Kidney (tissue), 14 donors: Measurements from ENCODE around the gene TMEM263. TPM values are rescaled to one million over a fixed set of nuclear protein-coding genes. Genes with fewer than 3 reads are reported as not detected.
A peak's percentile ranks its signal among the peaks of the same experiment; 100 is the strongest.

ENCODE experiments used
- DNase-seq, 5 donors: peaks; one replicate each; pipeline ENCODE4 v3.0.0-alpha.2; 2013 to 2020
- FAIRE-seq: peaks from 2 replicates; lab custom pipeline; 2012; peaks lifted over from hg19 to GRCh38; lab: Jason Lieb, UNC
- H3K27ac ChIP-seq, 2 donors: one replicate each; pipeline ENCODE4 v1.7.0; 2013; ENCODE audit warnings: low read depth in 2 of 2, low read length in 2 of 2, inconsistent platforms in 1 of 2
- H3K27me3 ChIP-seq: one replicate; pipeline ENCODE4 v1.7.1; 2013; ENCODE audit warnings: low read length, inconsistent platforms; ENCODE audit not compliant: control insufficient read depth, insufficient read depth
- H3K36me3 ChIP-seq, 3 donors: one replicate each; pipeline versions ENCODE4 v1.7.0 to v1.7.1; 2013; ENCODE audit warnings: low read length in 3 of 3, control low read depth in 1 of 3, inconsistent platforms in 1 of 3; ENCODE audit not compliant: insufficient read depth in 3 of 3, control insufficient read depth in 2 of 3
- H3K4me1 ChIP-seq, 3 donors: one replicate each; pipeline versions ENCODE4 v1.7.0 to v1.7.1; 2013; ENCODE audit warnings: low read length in 3 of 3, inconsistent platforms in 1 of 3, low read depth in 1 of 3; ENCODE audit not compliant: control insufficient read depth in 2 of 3, insufficient read depth in 2 of 3
- H3K4me3 ChIP-seq, 3 donors: one replicate each; pipeline versions ENCODE4 v1.7.0 to v1.8.1; 2013; ENCODE audit warnings: low read length in 3 of 3, control low read depth in 1 of 3, inconsistent platforms in 1 of 3
- H3K9ac ChIP-seq, 3 donors: one replicate each; pipeline versions ENCODE4 v1.7.0 to v1.7.1; 2013; ENCODE audit warnings: low read length in 3 of 3, control low read depth in 1 of 3, inconsistent platforms in 1 of 3
- H3K9me3 ChIP-seq, 3 donors: one replicate each; pipeline versions ENCODE4 v1.7.0 to v1.7.1; 2013; ENCODE audit warnings: low read length in 3 of 3, control low read depth in 1 of 3, inconsistent platforms in 1 of 3; ENCODE audit not compliant: control insufficient read depth in 2 of 3, insufficient read depth in 1 of 3
- CTCF ChIP-seq: IDR thresholded peaks from 3 replicates; pipeline ENCODE4 v1.5.1; 2012; ENCODE audit warnings: mild to moderate bottlenecking, moderate library complexity, borderline replicate concordance; ENCODE audit not compliant: insufficient read depth; ENCODE audit errors: extremely low read depth
- intact Hi-C: fragments of 100-400 bp; cut with DNase I; formaldehyde crosslinking; loops from one replicate; pipeline ENCODE4 v1.11.1; 2022
- polyA plus RNA-seq: library from polyadenylated mRNA; stranded (reverse); fragments of 350-450 nt; fragmentation: Illumina TruSeq; extraction: RNeasy Lipid Tissue Mini Kit (QIAGEN cat#74804); gene quantifications from one replicate; pipeline ENCODE4 v1.2.3, GENCODE V29; 2014; ENCODE audit warnings: low read depth, low replicate concordance; ENCODE audit not compliant: insufficient read depth
- total RNA-seq: library from RNA; stranded (reverse); fragmentation: NEBNext Ultra II Directional; extraction: Animal tissue kit (Norgen Biotek cat#: 25700); gene quantifications from one replicate; pipeline ENCODE4 v1.2.1, GENCODE V29; 2021
- donor health status: control.
- donor health status: control.
- donor health status: control.
- donor health status: control.
- donor health status: control.
- donor health status: DM: yes; HTN: yes; CAD: no.
- donor health status: Normal renal cell carcinoma (clear cell type).

TMEM263 gene
- total and polyA plus RNA-seq, 2 donors from 2014 or later = 28.7 to 43.1 TPM

- Histone ChIP-seq H3K4me1 (peaks cover 0 to 16% (median 10%) of the 10 kb centered on the region in 3 donors), H3K9ac (no peak overlapping the region), H3K9me3 (no peaks in the 10 kb centered on the region), H3K36me3 (peaks cover 0 to 2% (median 0%) of the 10 kb centered on the region in 3 donors), H3K27me3 (no peaks in the 10 kb centered on the region), H3K4me3 (no peak overlapping the region), H3K27ac (no peak overlapping the region)
- FAIRE-seq = no peak
- no peak for DNase-seq
- no peak for TF ChIP-seq CTCF
- intact Hi-C loops = no loop called here
Measured at GRCh38 chr12:106984588-106985137, 29.0 kb downstream of the TMEM263 start.

- peak overlapping the region in 2 of 3 donors; percentile 84 to 94 for H3K4me3 ChIP-seq
- FAIRE-seq = no peak
Measured at GRCh38 chr12:106985479-106985878, 29.8 kb downstream of the TMEM263 start.

GRCh38 chr12:106986135-106986534, 30.4 kb downstream of the TMEM263 start:
- H3K27ac ChIP-seq = peak overlapping the region; percentile 83
- H3K36me3 ChIP-seq = peaks cover 0 to 2% (median 0%) of the 10 kb centered on the region in 3 donors
- H3K4me3 ChIP-seq = peak overlapping the region; percentile 84 to 94 (median 87)
- no peak for FAIRE-seq
- no peaks in the 10 kb centered on the region for H3K9me3 ChIP-seq
- peak overlapping the region; percentile 77 to 86 (median 78) for H3K9ac ChIP-seq
- TF ChIP-seq CTCF = no peak
- intact Hi-C loops = no loop called here
- no peak for DNase-seq
- peaks cover 0 to 16% (median 10%) of the 10 kb centered on the region in 3 donors for H3K4me1 ChIP-seq
- H3K27me3 ChIP-seq = no peaks in the 10 kb centered on the region

More at GRCh38 chr12:106985479-106985878, 29.8 kb downstream of the TMEM263 start:
- Histone ChIP-seq H3K4me1 (peaks cover 0 to 16% (median 10%) of the 10 kb centered on the region in 3 donors), H3K27ac (no peak overlapping the region), H3K36me3 (peaks cover 0 to 2% (median 0%) of the 10 kb centered on the region in 3 donors), H3K9me3 (no peaks in the 10 kb centered on the region), H3K9ac (peak overlapping the region in 1 of 3 donors; percentile 20), H3K27me3 (no peaks in the 10 kb centered on the region)
- DNase-seq = no peak
- intact Hi-C loops = no loop called here
- no peak for TF ChIP-seq CTCF
